HG03280 (cell line): ENCODE data around the gene USP13.
"Not testable (repeated sequence)": the region's sequence is repeated elsewhere in the genome, so short reads cannot be mapped to it uniquely, and the experiment has no call there.

Source experiments
- ATAC-seq: cut with Tn5 transposase; IDR thresholded peaks from one replicate; pipeline ENCODE4 v1.9.1; 2021; ENCODE audit warnings: mild to moderate bottlenecking, moderate library complexity; ENCODE audit not compliant: unreplicated experiment

Gene USP13, protein sequence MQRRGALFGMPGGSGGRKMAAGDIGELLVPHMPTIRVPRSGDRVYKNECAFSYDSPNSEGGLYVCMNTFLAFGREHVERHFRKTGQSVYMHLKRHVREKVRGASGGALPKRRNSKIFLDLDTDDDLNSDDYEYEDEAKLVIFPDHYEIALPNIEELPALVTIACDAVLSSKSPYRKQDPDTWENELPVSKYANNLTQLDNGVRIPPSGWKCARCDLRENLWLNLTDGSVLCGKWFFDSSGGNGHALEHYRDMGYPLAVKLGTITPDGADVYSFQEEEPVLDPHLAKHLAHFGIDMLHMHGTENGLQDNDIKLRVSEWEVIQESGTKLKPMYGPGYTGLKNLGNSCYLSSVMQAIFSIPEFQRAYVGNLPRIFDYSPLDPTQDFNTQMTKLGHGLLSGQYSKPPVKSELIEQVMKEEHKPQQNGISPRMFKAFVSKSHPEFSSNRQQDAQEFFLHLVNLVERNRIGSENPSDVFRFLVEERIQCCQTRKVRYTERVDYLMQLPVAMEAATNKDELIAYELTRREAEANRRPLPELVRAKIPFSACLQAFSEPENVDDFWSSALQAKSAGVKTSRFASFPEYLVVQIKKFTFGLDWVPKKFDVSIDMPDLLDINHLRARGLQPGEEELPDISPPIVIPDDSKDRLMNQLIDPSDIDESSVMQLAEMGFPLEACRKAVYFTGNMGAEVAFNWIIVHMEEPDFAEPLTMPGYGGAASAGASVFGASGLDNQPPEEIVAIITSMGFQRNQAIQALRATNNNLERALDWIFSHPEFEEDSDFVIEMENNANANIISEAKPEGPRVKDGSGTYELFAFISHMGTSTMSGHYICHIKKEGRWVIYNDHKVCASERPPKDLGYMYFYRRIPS

DNA sequence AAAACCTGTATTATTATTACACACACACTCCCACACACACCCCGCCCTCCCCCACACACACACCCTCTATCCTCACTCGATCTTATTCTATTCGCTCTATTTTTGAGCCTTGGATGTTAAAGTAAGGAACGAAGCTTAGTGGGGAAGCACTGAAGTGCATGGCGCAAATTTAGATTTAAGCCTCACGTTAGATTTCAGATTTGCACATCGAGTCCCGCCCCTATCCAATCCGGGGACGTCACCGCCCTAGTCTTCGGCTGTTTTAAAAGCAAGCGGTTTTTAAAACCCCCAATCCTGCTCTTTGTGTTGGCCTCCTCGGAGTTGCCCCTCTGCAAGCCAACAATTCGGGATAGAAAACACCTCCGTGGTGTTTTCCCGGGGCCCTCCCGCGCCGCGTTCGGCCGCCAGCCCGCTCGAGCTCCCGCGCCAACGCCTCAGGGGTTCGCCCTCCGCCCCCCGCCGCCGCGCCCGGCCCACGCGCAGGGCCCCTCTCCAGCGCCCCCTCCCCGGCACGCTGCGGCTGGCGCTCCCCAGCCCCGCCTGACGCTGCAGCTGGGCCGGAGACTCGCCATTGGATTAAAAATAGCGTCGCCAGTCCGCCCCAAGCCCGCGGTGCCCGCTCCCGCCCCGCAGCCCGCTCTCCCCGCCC lies at the start of gene USP13:
Gene USP13 (plus strand): TSS at position 594 of the 649 bp plus-strand sequence. CDS start 186 bp downstream, outside the sequence.
- peak; percentile 63 for ATAC-seq

DNA sequence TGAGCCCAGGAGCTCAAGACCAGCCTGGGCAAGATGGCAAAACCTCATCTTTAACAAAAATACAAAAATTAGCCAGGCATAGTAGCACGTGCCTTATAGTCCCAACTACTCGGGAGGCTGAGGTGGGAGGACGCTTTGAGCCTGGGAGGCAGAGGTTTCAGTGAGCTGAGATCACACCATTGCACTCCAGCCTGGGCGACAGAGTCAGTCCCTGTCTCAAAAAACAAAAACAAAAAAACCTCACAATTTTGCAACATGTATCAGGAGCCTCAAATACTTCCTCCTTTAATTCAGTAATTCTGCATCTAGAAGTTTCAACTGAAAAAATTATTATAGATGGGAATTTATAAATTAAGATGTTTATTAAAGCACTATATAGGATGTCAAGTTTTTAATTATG lies 49.5 kb upstream of the USP13 start:
- no peak for ATAC-seq

DNA sequence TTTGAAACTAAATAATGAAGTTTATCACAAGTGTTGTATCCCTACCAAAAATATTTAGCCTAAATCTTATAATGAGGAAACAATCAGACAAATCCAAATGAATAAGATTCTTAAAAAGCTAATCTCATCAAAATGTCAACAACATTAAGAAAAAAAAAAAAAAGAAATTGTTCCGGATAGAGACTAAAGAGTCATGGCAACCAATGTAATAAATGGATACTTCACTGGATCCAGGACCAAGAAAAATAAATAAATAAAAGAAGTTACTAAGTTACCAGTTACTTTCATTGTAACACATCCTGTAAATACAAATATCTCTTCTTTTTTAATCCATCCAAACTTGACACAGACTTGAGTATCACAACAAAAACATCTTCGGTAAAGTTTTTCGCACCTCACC lies 49.0 kb upstream of the USP13 start:
- ATAC-seq: no peak

DNA sequence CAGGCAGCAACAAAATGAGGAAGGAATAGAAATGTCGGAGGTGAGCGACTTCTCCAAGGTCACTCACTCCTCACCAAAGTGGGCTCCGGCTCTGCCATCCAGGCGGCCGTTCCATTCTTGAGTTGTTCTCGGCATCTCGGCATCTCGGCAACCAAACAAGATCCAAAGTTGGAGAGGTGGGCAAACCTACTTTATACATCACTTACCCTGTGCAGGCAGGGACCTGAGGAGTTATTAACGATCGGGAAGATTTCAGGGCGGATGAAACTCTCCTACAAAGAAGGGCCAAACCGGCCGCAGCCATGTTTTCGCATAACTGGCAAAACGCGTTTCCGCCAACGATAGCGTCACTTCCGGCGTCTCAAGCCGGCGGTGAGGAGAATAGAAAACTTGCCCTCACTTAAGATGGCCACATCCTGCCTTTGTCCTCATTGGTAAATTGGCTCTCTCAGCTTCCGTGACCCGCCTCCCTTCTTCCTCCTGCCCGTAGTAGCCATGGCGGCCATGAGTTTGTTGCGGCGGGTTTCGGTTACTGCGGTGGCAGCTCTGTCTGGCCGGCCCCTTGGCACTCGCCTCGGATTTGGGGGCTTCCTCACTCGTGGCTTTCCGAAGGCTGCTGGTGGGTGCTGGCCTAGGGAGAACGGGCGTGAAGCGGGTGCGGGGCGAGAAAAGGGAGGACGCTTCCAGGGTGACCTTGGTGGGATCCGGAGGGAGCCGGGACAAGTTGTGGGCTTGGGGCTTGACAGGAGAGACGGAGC lies 48.3 kb upstream of the USP13 start, which contains the start of the genes MRPL47 and NDUFB5:
Gene MRPL47 (minus strand): TSS at position 318 of the 758 bp plus-strand sequence. CDS start 14 bp downstream, at position 304.
Gene NDUFB5 (plus strand): TSS at position 474 of the 758 bp plus-strand sequence. CDS start 22 bp downstream, at position 496.
- peak; percentile 97 for ATAC-seq

DNA sequence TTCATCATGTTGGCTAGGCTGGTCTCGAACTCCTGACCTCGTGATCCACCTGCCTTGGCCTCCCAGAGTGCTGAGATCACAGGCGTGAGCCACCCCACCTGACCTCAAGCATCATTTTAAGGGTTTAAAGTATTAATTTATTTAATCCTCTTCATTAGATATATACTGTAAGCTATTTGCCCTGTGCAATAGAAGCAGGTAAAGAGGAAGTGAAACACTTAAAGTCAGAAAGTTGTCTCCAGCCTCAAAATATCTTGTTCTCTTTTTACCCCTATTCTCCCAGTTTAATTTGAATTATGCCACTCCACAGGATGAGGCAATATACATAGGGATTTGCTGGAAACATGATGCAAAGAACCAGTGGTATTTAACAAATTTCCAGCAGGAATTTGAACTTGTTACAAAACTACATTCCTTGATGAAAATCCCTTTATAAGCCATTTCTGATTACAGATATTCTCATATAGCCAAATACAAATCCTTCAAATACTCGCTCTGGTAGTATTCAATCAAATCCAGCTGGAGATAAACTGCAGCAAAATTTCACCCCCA lies 46.2 kb upstream of the USP13 start:
- no peak for ATAC-seq

DNA sequence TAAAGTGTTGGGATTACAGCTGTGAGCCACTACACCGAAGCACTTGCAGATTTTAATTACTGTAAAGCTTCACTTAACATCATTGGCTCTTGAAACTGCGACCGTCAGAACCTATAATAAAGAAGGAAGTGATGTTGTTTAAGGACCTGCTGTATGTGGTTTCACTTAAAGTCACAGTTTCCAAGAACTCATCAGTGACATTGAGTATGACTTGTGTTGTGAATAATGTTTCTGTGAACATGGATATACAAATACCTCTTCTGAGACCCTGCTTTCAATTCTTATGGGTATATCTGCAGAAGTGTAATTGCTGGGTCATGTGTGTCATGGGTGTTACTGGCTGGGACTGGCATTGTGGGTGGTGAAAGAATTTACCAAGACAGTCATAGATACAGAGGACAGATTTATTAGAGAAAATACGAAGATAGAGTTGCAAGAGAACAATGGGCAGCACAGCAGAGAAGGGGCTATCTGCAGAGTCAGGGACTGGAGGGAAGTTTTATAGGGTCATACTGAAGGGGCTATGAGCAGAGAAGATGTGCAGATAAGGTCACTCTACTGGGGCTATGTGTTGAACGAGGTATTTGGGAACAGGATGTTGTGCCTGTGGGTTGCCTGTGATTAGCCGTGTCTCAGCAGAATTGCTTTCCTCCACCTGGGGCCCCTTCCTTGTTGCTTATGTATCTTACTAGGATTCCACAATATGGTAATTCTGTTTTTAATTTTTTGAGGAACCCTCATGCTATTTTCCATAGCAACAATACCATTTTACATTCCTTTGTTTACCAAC lies 43.7 kb upstream of the USP13 start:
- ATAC-seq: peak; percentile 44

DNA sequence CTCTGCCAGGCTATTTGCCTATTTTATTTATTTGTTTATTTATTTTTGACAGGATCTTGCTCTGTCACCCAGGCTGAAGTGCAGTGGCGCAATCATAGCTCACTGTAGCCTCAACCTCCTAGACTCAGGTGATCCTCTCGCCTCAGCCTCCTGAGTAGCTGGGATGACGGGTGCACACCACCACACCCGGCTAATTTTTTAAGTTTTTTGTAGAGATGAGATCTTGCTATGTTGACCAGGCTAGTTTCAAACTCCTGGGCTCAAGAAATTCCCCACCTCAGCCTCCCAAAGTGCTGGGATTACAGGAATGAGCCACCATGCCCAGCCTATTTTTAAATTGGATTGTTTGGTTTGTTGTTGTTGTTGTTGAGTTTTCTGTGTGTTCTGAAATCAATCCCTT lies 42.8 kb upstream of the USP13 start:
- no peak for ATAC-seq

DNA sequence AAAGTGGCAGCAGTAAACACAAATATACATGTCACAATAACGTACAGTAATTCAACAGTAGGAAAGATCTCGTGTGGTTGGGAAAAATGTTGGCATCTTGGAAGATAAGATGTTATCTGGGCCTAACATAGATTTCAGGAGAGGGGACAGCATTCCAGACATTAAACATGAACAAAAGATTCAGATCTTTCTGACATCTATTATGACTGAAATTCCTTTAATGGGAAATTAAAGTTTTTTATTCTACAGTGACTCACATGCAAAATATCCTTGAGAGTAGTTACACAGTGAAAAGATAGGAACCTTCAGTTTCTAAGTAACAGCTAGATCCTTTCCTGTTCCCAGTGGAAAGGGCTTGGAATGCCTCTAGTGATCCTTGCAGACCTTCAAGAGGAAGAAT lies 39.0 kb upstream of the USP13 start:
- no peak for ATAC-seq

DNA sequence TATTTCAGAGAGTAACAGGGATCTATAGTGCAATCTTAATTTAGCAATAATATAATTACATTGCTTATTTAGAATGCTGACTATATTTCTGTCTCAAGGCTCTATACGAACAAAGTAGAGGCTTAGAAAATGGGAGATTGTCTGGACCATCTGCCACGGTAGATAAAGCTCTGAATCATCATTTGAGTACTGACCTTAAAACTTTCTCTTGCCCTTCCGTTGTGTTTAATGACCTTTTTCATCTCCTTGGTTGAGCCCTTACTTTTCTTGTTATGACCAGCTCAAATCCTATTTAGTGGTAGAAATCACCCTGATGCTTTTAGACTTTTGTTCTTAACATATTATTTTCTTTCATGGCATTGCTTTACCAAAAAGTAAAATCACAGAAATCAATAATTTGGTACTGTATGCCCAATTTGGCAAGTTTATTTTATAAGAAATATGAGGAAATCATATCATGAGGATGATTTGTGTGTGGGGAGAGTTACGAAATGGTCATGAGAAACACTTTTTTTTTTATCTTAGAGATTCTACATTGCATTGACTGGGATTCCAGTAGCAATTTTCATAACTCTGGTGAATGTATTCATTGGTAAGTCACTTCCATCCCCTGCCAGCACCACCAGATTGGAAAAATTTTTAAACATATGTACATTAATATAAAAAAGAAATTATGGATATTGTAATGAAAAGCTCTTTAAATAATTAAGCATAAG lies 37.2 kb upstream of the USP13 start:
- no peak for ATAC-seq

DNA sequence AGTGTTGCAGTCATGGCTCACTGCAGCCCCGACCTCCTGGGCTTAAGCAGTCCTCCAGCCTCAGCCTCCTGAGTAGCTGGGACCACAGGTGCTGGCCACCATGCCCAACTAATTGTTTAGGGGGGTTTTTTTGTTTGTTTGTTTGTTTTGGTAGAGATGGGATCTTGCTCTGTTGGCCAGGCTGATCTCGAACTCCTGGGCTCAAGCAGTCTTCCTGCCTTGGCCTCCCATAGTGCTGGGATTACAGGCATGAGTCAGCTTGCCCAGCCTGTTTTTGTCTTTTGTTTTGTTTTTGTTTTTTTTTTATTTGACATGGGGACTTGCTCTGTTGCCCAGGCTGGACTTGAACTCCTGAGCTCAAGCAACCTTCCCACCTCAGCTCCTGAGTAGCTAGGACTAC lies 30.8 kb upstream of the USP13 start:
- no peak for ATAC-seq

DNA sequence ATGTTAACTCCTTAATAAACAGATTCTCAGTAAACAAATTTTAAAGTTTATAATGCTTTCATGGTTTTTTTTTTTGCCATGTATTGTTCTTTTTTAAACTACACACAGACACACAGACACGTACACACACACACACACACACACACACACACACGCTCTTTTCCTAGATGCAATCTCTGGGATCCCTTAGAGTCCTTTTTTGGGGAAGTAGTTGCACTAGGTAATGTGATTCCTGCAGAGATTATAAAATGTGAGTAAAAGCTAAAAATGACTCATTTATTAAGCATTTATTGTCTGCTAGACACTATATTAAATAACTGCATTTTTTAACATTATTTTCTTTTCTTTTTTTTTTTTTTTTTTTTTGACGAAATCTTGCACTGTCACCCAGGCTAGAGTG lies 28.4 kb upstream of the USP13 start:
- ATAC-seq: no peak

DNA sequence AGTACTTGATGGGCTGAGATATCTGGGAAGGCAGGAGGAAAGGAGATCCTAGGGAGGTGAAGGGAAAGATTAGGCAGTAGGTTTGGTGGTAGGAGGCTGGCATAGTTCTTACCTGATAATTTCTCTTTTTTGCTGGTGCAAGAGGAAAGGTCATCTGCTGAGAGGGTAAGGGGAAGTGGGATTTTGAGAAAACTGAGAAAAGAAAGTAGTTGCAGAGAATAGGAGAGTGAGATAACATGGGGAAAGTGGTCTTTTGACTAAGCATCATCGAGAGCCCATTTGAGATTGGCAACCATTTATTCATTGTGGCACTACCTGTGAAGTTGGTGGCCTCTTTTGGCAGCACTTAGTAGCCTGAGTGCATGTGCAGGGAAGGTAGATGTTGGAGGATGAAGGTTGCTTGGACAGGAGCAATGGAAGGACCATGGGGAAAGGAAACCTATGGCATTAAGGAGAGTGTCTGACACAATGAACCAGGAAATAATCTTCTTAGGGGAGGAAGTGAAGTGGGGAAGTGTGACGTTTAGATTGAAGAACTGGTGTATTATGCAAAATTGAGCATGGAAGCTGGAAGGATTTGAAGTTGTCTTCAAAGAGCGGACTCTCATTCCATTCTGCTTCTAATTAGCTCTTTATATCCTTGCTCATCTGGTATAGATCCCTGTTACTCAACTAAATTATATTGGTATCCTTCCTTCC lies 21.9 kb upstream of the USP13 start:
- no peak for ATAC-seq

DNA sequence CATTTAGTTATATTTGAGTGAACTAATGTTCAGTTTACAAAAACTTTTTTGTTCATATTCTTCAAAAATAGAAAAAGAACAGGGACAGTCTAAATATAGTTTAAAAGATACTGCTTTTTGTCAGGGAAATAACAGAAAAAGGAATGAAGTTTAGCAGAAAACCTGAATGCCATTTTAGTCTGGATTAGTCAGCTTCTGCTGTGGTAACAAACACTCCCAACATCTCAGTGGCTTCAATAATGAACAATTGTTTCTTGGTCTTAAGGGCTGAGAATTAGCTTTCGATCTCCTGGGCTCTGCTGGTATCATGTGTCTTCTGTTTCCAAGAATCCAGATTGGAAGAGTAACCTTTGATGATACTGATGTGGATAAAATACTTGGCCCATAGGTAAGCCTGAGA lies 12.4 kb upstream of the USP13 start:
- no peak for ATAC-seq

DNA sequence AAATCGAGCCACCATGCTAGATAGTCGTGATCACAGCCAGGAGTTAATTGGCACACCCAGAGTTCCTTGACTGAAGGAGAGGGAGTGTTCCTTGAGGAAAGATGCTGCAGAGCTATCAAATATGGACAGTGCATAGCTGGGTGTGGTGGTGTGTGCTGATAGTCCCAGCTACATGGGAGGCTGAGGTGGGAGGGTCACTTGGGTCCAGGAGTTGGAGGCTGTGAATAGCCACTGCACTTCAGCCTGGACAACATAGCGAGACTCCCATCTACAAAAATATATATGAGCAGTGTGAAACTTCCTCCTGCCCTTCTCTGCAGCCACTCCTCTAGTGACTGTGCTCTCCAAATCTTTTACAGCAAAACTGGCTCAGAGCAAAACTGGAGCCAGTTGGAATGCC lies 10.0 kb upstream of the USP13 start:
- ATAC-seq: no peak

DNA sequence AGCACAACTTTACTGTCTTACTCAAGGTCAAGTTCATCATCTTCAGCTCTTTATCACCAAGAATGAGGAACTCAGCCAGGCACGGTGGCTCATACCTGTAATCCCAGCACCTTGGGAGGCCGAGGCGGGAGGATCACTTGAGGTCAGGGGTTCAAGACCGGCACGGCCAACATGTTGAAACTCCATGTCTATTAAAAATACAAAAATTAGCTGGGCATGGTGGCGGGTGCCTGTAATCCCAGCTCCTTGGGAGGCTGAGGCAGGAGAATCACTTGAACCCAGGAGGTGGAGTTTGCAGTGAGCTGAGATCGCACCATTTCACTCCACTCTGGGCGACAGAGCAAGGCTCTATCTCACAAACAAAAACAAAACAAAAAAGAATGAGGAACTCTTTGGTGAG lies 9.0 kb upstream of the USP13 start:
- ATAC-seq: not testable (repeated sequence)

DNA sequence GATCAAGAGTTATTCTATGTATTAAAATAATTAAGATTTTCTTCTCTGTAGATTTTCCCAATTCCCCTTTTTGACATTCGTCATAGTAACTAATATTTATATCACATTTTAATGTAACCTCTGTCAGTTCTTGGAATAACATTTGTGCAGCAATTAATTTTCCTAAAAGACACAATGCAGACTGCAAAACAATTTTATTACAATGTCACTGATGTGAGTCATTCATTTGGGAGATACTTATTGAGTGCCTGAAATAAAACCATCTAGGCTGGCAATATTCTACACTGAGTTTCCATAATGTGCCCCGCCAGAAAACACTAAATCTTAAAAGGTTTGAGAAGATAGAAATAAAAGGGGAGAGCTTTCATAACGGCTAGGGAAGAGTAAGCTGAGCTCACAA lies 6.7 kb upstream of the USP13 start:
- ATAC-seq: no peak

DNA sequence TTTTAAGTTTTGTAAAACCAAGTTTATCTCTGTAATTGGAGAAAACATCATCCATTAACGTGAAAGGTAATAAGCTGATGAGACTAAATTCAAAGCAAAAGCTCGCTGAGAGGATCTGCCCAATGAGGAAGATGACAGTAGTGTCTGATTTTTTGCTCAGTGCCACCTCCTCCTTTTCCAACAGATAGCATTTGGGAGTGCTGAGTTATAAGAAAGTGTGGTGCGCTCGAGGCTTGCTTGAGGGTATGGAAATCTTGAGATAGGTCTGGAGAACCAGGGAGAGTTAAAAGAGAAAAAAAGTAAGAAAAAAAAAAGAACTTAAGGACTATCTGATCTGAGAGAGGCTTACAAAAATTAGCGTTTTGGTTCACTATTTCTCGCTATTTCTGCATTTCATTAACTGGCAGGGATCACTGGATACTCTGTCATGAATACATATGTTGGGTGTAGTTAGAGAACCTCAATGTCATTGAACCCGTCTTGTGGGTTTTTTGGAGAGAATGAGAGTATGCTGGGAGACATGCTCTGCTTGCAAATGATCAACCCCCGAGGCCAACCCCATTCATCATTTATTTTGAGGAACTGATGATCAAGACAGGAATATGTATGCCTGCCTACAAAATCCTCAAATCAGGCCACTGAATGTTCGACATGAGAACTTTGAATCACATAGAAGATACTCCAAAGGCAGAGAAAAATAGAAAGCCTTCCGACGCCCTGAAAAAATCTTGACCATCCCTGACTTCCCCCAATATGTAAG lies 973 bp upstream of the USP13 start:
- ATAC-seq: no peak
